ENCODE data around the gene ATE1. TPM values are rescaled to one million over a fixed set of nuclear protein-coding genes. Genes with fewer than 3 reads are reported as not detected.

Gene ATE1
- total RNA-seq, 3 donors from 2014 or later (not counting 1 experiment from before 2014, with no cell fraction given) = 30.4 to 40.6 (median 30.5) TPM

- Histone ChIP-seq H3K4me1 (ENCODE audit: control insufficient read depth, insufficient read depth, low read length) (no peaks in the 10 kb centered on the region), H3K4me3 (ENCODE audit: low read length) (no peak overlapping the region), H3K9me3 (ENCODE audit: control insufficient read depth, insufficient read depth, low read length) (no peaks in the 10 kb centered on the region), H3K36me3 (ENCODE audit: control insufficient read depth, insufficient read depth, low read length) (peaks cover 7% of the 10 kb centered on the region), H3K27me3 (ENCODE audit: control insufficient read depth, insufficient read depth, low read length) (no peaks in the 10 kb centered on the region), H3K27ac (ENCODE audit: low read length) (no peak overlapping the region)
- ATAC-seq (no peak), DNase-seq (no peak)
- Mint-ChIP-seq H3K4me3 (no peak overlapping the region), H3K9me3 (no peaks in the 10 kb centered on the region), H3K27ac (no peak overlapping the region), H3K36me3 (peaks cover 29% of the 10 kb centered on the region), H3K4me1 (peaks cover 6 to 10% of the 10 kb centered on the region in 2 donors), H3K27me3 (ENCODE audit: low read depth in 2 of 2) (no peaks in the 10 kb centered on the region)
- WGBS (ENCODE audit: insufficient coverage) = 87% methylated on average over 4 of the region's 8 CpGs
- intact Hi-C loops (cut with micrococcal nuclease) = no loop called here
- TF ChIP-seq CTCF (IDR thresholded peaks at IDR 0.05) = no peak
Observed at GRCh38 chr10:121848082-121848481, 79.7 kb downstream of the ATE1 start.

GRCh38 chr10:121846555-121846954, 81.3 kb downstream of the ATE1 start:
- no peak for TF ChIP-seq CTCF (IDR thresholded peaks at IDR 0.05)
- WGBS (ENCODE audit: insufficient coverage) = no CpG with 5 or more reads among the region's 2 CpGs
- intact Hi-C loops (cut with micrococcal nuclease) = no loop called here
- no peak overlapping the region for H3K27ac ChIP-seq (ENCODE audit: low read length)
- H3K36me3 ChIP-seq (ENCODE audit: control insufficient read depth, insufficient read depth, low read length) = peaks cover 7% of the 10 kb centered on the region
- H3K9me3 ChIP-seq (ENCODE audit: control insufficient read depth, insufficient read depth, low read length) = no peaks in the 10 kb centered on the region
- H3K4me3 ChIP-seq (ENCODE audit: low read length) = no peak overlapping the region
- Mint-ChIP-seq H3K27me3 (ENCODE audit: low read depth in 2 of 2) (no peaks in the 10 kb centered on the region), H3K4me1 (peaks cover 10 to 17% of the 10 kb centered on the region in 2 donors), H3K36me3 (peaks cover 29% of the 10 kb centered on the region), H3K9me3 (no peaks in the 10 kb centered on the region), H3K27ac (no peak overlapping the region), H3K4me3 (no peak overlapping the region)
- DNase-seq = no peak
- ATAC-seq = no peak
- H3K4me1 ChIP-seq (ENCODE audit: control insufficient read depth, insufficient read depth, low read length) = no peaks in the 10 kb centered on the region
- H3K27me3 ChIP-seq (ENCODE audit: control insufficient read depth, insufficient read depth, low read length) = no peaks in the 10 kb centered on the region

GRCh38 chr10:121845044-121845784, 82.6 kb downstream of the ATE1 start:
- no peak for DNase-seq
- ATAC-seq = no peak
- Mint-ChIP-seq H3K4me3 (no peak overlapping the region), H3K9me3 (no peaks in the 10 kb centered on the region), H3K36me3 (peaks cover 24% of the 10 kb centered on the region), H3K27ac (no peak overlapping the region), H3K4me1 (peaks cover 7 to 17% of the 10 kb centered on the region in 2 donors), H3K27me3 (ENCODE audit: low read depth in 2 of 2) (no peaks in the 10 kb centered on the region)
- WGBS (ENCODE audit: insufficient coverage) = 79% methylated on average over 3 of the region's 3 CpGs
- intact Hi-C loops (cut with micrococcal nuclease) = no loop called here
- no peak for TF ChIP-seq CTCF (IDR thresholded peaks at IDR 0.05)
- Histone ChIP-seq H3K27ac (ENCODE audit: low read length) (no peak overlapping the region), H3K9me3 (ENCODE audit: control insufficient read depth, insufficient read depth, low read length) (no peaks in the 10 kb centered on the region), H3K36me3 (ENCODE audit: control insufficient read depth, insufficient read depth, low read length) (peaks cover 7% of the 10 kb centered on the region), H3K4me3 (ENCODE audit: low read length) (no peak overlapping the region), H3K27me3 (ENCODE audit: control insufficient read depth, insufficient read depth, low read length) (no peaks in the 10 kb centered on the region), H3K4me1 (ENCODE audit: control insufficient read depth, insufficient read depth, low read length) (no peaks in the 10 kb centered on the region)

- WGBS (ENCODE audit: insufficient coverage) = 100% methylated on average over 1 of the region's 3 CpGs
- H3K36me3 ChIP-seq (ENCODE audit: control insufficient read depth, insufficient read depth, low read length) = peaks cover 6% of the 10 kb centered on the region
- H3K27ac ChIP-seq (ENCODE audit: low read length) = no peak overlapping the region
- DNase-seq = no peak
- Mint-ChIP-seq H3K27ac (no peak overlapping the region), H3K36me3 (peaks cover 19% of the 10 kb centered on the region), H3K27me3 (ENCODE audit: low read depth in 2 of 2) (no peaks in the 10 kb centered on the region), H3K4me3 (no peak overlapping the region), H3K4me1 (peaks cover 5 to 17% of the 10 kb centered on the region in 2 donors), H3K9me3 (no peaks in the 10 kb centered on the region)
- H3K4me3 ChIP-seq (ENCODE audit: low read length) = no peak overlapping the region
- ATAC-seq = no peak
- H3K27me3 ChIP-seq (ENCODE audit: control insufficient read depth, insufficient read depth, low read length) = no peaks in the 10 kb centered on the region
- TF ChIP-seq CTCF (IDR thresholded peaks at IDR 0.05) = no peak
- no peaks in the 10 kb centered on the region for H3K9me3 ChIP-seq (ENCODE audit: control insufficient read depth, insufficient read depth, low read length)
- H3K4me1 ChIP-seq (ENCODE audit: control insufficient read depth, insufficient read depth, low read length) = no peaks in the 10 kb centered on the region
- intact Hi-C loops (cut with micrococcal nuclease) = no loop called here
Observed at GRCh38 chr10:121844537-121844936, 83.3 kb downstream of the ATE1 start.
